Neural progenitor cell (in vitro differentiated cells): Measurements from ENCODE around the gene NMU. TPM values are rescaled to one million over a fixed set of nuclear protein-coding genes. Genes with fewer than 3 reads are reported as not detected.

Experiments
- DNase-seq: peaks from one replicate; pipeline ENCODE4 v3.0.0-alpha.2; 2016; ENCODE audit warnings: low spot score
- H2AFZ ChIP-seq: fragments of 200-600 bp; sonication (generic); replicated peaks from 2 replicates; pipeline ENCODE4 v1.6.1; 2016; ENCODE audit warnings: antibody characterized with exemption
- H3F3A ChIP-seq: fragments of 200-600 bp; sonication (generic); 2 replicates; pipeline ENCODE4 v1.6.1; 2016; ENCODE audit warnings: antibody characterized with exemption, low read depth
- H3K27ac ChIP-seq: fragments of 200-600 bp; sonication (generic); 2 replicates; pipeline ENCODE4 v1.5.1; 2016; ENCODE audit warnings: mild to moderate bottlenecking
- H3K27me3 ChIP-seq: fragments of 200-600 bp; sonication (generic); 2 replicates; pipeline ENCODE4 v1.6.1; 2016; ENCODE audit warnings: mild to moderate bottlenecking, moderate library complexity
- H3K36me3 ChIP-seq: fragments of 200-600 bp; sonication (generic); 2 replicates; pipeline ENCODE4 v1.5.1; 2016
- H3K4me1 ChIP-seq: fragments of 200-600 bp; sonication (generic); 2 replicates; pipeline ENCODE4 v1.6.1; 2016; ENCODE audit warnings: mixed run types
- H3K4me2 ChIP-seq: fragments of 200-600 bp; sonication (generic); 2 replicates; pipeline ENCODE4 v1.6.1; 2016
- H3K4me3 ChIP-seq: fragments of 200-600 bp; sonication (generic); 2 replicates; pipeline ENCODE4 v1.5.1; 2016
- H3K79me2 ChIP-seq: fragments of 200-600 bp; sonication (generic); 2 replicates; pipeline ENCODE4 v1.6.1; 2016; ENCODE audit warnings: low read depth
- H3K9ac ChIP-seq: fragments of 200-600 bp; sonication (generic); 2 replicates; pipeline ENCODE4 v1.6.1; 2016
- H3K9me3 ChIP-seq: fragments of 200-600 bp; sonication (generic); 2 replicates; pipeline ENCODE4 v1.5.1; 2016; ENCODE audit warnings: low read depth
- H4K20me1 ChIP-seq: fragments of 200-600 bp; sonication (generic); 2 replicates; pipeline ENCODE4 v1.6.1; 2016; ENCODE audit warnings: low read depth
- H3K27ac Mint-ChIP-seq: 3 replicates; pipeline ENCODE4 v1.8.0; 2021; ENCODE audit warnings: mixed read lengths
- H3K27me3 Mint-ChIP-seq: 2 replicates; pipeline ENCODE4 v1.8.0; 2022; ENCODE audit warnings: low read depth, mild to moderate bottlenecking, inconsistent platforms, moderate library complexity, mixed read lengths; ENCODE audit not compliant: insufficient read depth
- H3K36me3 Mint-ChIP-seq: 3 replicates; pipeline ENCODE4 v1.8.0; 2021; ENCODE audit warnings: mixed read lengths
- H3K4me1 Mint-ChIP-seq: 3 replicates; pipeline ENCODE4 v1.8.0; 2021; ENCODE audit warnings: mixed read lengths
- H3K4me3 Mint-ChIP-seq: 3 replicates; pipeline ENCODE4 v1.8.0; 2021; ENCODE audit warnings: mild to moderate bottlenecking, moderate library complexity, mixed read lengths
- H3K9me3 Mint-ChIP-seq: 3 replicates; pipeline ENCODE4 v1.8.0; 2020; ENCODE audit warnings: mixed read lengths
- EZH2 ChIP-seq: fragments of 200-600 bp; sonication (generic); IDR thresholded peaks from 2 replicates; pipeline ENCODE4 v1.6.1; 2017; ENCODE audit warnings: antibody characterized with exemption, mild to moderate bottlenecking, moderate library complexity
- EZH2phosphoT487 ChIP-seq: fragments of 200-600 bp; sonication (generic); IDR thresholded peaks from 2 replicates; pipeline ENCODE4 v1.6.1; 2017; ENCODE audit warnings: antibody characterized with exemption
- total RNA-seq: library from RNA; depleted of rRNA; stranded (reverse); fragments of >200 nt; gene quantifications from 2 replicates; pipeline ENCODE4 v1.2.3, GENCODE V29; 2015; ENCODE audit warnings: low replicate concordance
- TF ChIP-seq, protein P1 (sequence below): fragments of 200-600 bp; sonication (generic); IDR thresholded peaks from 2 replicates; pipeline ENCODE4 v1.5.1; 2017; ENCODE audit warnings: antibody characterized with exemption, mild to moderate bottlenecking

The NMU gene
- total RNA-seq, 1 donor from 2014 or later = 1.8 TPM

DNA sequence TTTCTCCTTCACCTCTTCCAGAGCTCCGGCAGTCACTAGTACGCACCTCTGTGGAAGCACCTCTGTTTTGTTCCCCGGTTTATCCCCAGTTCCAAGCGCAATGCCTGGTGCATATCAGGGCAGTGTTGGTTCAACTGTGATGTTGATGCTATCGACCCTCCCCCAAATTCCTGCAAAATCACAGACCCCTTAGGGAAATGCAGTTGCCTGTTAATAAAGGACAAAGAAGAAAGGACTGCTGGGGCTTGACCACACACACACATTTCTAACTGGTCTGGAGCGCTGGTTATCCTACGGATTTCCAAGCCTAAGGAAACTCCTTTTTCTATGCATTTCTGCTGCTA is 530 bp upstream of the NMU start:
- Mint-ChIP-seq H3K27ac (peak overlapping the region; percentile 93), H3K4me3 (peak overlapping the region; percentile 93), H3K9me3 (peaks cover 5% of the 10 kb centered on the region), H3K36me3 (peaks cover 4% of the 10 kb centered on the region), H3K27me3 (no peaks in the 10 kb centered on the region), H3K4me1 (peaks cover 47% of the 10 kb centered on the region)
- no peak overlapping the region for H3K9ac ChIP-seq
- H3F3A ChIP-seq = peaks cover 34% of the 10 kb centered on the region
- H3K4me2 ChIP-seq = peak overlapping the region; percentile 100
- no peaks in the 10 kb centered on the region for H3K79me2 ChIP-seq
- peaks cover 44% of the 10 kb centered on the region for H3K27me3 ChIP-seq
- H3K9me3 ChIP-seq = no peaks in the 10 kb centered on the region
- H4K20me1 ChIP-seq = no peaks in the 10 kb centered on the region
- TF ChIP-seq EZH2phosphoT487 (no peak), EZH2 (no peak)
- TF ChIP-seq, protein P1, sequence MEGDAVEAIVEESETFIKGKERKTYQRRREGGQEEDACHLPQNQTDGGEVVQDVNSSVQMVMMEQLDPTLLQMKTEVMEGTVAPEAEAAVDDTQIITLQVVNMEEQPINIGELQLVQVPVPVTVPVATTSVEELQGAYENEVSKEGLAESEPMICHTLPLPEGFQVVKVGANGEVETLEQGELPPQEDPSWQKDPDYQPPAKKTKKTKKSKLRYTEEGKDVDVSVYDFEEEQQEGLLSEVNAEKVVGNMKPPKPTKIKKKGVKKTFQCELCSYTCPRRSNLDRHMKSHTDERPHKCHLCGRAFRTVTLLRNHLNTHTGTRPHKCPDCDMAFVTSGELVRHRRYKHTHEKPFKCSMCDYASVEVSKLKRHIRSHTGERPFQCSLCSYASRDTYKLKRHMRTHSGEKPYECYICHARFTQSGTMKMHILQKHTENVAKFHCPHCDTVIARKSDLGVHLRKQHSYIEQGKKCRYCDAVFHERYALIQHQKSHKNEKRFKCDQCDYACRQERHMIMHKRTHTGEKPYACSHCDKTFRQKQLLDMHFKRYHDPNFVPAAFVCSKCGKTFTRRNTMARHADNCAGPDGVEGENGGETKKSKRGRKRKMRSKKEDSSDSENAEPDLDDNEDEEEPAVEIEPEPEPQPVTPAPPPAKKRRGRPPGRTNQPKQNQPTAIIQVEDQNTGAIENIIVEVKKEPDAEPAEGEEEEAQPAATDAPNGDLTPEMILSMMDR = no peak
- H3K4me1 ChIP-seq = peaks cover 39% of the 10 kb centered on the region
- no peaks in the 10 kb centered on the region for H3K36me3 ChIP-seq
- H3K27ac ChIP-seq = no peak overlapping the region
- H3K4me3 ChIP-seq = peak overlapping the region; percentile 88
- H2AFZ ChIP-seq = peak overlapping the region; percentile 99
- peak; percentile 32 for DNase-seq

DNA sequence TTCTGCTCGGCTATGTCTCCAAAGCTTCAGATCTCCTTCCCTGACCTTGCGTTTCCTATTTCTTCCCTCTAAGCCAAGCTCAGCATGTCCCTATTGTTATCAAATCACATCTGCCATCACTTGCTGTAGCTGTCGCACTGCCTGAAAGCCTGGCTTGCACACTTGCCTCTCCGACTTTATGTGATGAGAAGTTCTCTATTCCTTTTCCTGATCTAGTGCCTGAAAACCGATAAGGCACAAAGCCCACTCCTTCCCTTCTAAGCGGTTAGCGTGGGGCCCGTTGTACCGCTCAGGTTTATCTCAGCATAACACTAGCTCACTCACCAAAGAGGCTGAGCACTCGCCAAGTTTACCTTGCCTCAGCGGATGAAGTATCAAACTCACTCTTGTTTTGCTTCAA is 816 bp downstream of the NMU start:
- peaks cover 16% of the 10 kb centered on the region for H3K9me3 Mint-ChIP-seq
- Histone ChIP-seq H3K9ac (no peak overlapping the region), H3K4me1 (peaks cover 39% of the 10 kb centered on the region), H3K4me2 (peak overlapping the region; percentile 100), H3K79me2 (no peaks in the 10 kb centered on the region), H3K36me3 (no peaks in the 10 kb centered on the region), H2AFZ (peak overlapping the region; percentile 99), H3K27ac (no peak overlapping the region), H3K9me3 (no peaks in the 10 kb centered on the region), H3K4me3 (peak overlapping the region; percentile 88), H3F3A (peaks cover 34% of the 10 kb centered on the region), H3K27me3 (peaks cover 44% of the 10 kb centered on the region), H4K20me1 (no peaks in the 10 kb centered on the region)
- H3K36me3 Mint-ChIP-seq = peaks cover 7% of the 10 kb centered on the region
- H3K27ac Mint-ChIP-seq = peak overlapping the region; percentile 1
- H3K4me3 Mint-ChIP-seq = peak overlapping the region; percentile 88
- TF ChIP-seq, protein P1 = no peak
- TF ChIP-seq EZH2 = no peak
- no peak for TF ChIP-seq EZH2phosphoT487
- peaks cover 47% of the 10 kb centered on the region for H3K4me1 Mint-ChIP-seq
- H3K27me3 Mint-ChIP-seq = no peaks in the 10 kb centered on the region
- peak; percentile 39 for DNase-seq

DNA sequence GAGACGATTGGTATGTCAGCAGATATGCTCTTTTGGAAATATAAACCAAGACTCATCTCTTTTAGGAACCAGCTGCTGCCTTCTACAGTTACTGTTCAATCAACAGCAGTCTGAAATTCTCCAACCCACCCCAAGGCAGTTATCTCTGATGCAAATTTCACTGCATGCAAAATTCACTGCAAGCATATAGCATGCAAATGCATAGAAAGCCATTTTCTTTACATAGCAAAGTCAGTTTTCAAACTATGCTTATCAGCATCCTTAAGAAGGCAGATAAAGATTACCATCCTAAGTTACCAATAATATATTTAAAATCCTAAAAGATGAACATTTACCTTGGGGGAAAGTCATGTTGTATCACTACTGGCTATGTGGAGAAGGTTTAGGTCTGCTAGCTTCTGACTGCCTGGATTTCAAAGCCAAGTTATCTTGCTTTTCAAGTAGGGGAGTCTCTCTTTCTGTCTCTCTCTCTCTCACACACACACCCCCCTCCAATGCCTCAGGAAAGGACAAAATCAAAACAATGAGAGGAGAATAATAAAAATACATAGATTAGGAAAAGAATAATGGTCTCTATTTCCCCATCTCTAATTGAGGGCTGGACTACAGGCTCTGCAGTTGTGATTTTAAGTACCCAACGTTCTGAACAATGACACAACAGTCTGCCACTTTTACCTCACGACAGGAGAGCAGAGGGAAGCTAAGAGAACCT is 1.5 kb downstream of the NMU start:
- Histone ChIP-seq H3F3A (peaks cover 34% of the 10 kb centered on the region), H3K9ac (no peak overlapping the region), H3K9me3 (no peaks in the 10 kb centered on the region), H3K4me2 (peak overlapping the region; percentile 100), H3K36me3 (no peaks in the 10 kb centered on the region), H3K79me2 (no peaks in the 10 kb centered on the region), H3K4me1 (peaks cover 39% of the 10 kb centered on the region), H3K27ac (no peak overlapping the region), H3K4me3 (peak overlapping the region; percentile 88), H4K20me1 (no peaks in the 10 kb centered on the region), H2AFZ (no peak overlapping the region), H3K27me3 (peaks cover 44% of the 10 kb centered on the region)
- H3K4me1 Mint-ChIP-seq = peaks cover 47% of the 10 kb centered on the region
- peaks cover 7% of the 10 kb centered on the region for H3K36me3 Mint-ChIP-seq
- no peak for DNase-seq
- no peaks in the 10 kb centered on the region for H3K27me3 Mint-ChIP-seq
- peaks cover 16% of the 10 kb centered on the region for H3K9me3 Mint-ChIP-seq
- peak overlapping the region; percentile 88 for H3K4me3 Mint-ChIP-seq
- peak overlapping the region; percentile 58 for H3K27ac Mint-ChIP-seq
- TF ChIP-seq EZH2 (no peak), EZH2phosphoT487 (no peak)
- TF ChIP-seq, protein P1 = no peak
